Measurements from ENCODE around the gene ANKRD50.

The ANKRD50 gene

GRCh38 chr4:124710015-124710741, 2.4 kb downstream of the ANKRD50 start:
- DNase-seq (ENCODE audit: low spot score), result peak; percentile 36

GRCh38 chr4:124708517-124709300, 3.8 kb downstream of the ANKRD50 start:
- no peak for DNase-seq (ENCODE audit: low spot score)

- no peak for DNase-seq (ENCODE audit: low spot score)
Measured at GRCh38 chr4:124705393-124705792, 7.1 kb downstream of the ANKRD50 start.

GRCh38 chr4:124703154-124703553, 9.4 kb downstream of the ANKRD50 start:
- DNase-seq (ENCODE audit: low spot score), result no peak

GRCh38 chr4:124697441-124697840, 15.1 kb downstream of the ANKRD50 start:
- DNase-seq (ENCODE audit: low spot score), result no peak

GRCh38 chr4:124696182-124696581, 16.4 kb downstream of the ANKRD50 start:
- no peak for DNase-seq (ENCODE audit: low spot score)

GRCh38 chr4:124694946-124695598, 17.5 kb downstream of the ANKRD50 start:
- no peak for DNase-seq (ENCODE audit: low spot score)

- no peak for DNase-seq (ENCODE audit: low spot score)
Measured at GRCh38 chr4:124694306-124694705, 18.2 kb downstream of the ANKRD50 start.

- no peak for DNase-seq (ENCODE audit: low spot score)
Measured at GRCh38 chr4:124691801-124692200, 20.7 kb downstream of the ANKRD50 start.

GRCh38 chr4:124686279-124686678, 26.3 kb downstream of the ANKRD50 start:
- no peak for DNase-seq (ENCODE audit: low spot score)

- DNase-seq (ENCODE audit: low spot score), result no peak
Measured at GRCh38 chr4:124685851-124686250, 26.7 kb downstream of the ANKRD50 start.

- no peak for DNase-seq (ENCODE audit: low spot score)
Measured at GRCh38 chr4:124684301-124684700, 28.2 kb downstream of the ANKRD50 start.

GRCh38 chr4:124682384-124682783, 30.1 kb downstream of the ANKRD50 start:
- no peak for DNase-seq (ENCODE audit: low spot score)

- DNase-seq (ENCODE audit: low spot score), result no peak
Measured at GRCh38 chr4:124666496-124666895, 46.0 kb downstream of the ANKRD50 start.

GRCh38 chr4:124658795-124659194, 53.7 kb downstream of the ANKRD50 start:
- DNase-seq (ENCODE audit: low spot score), result no peak

- DNase-seq (ENCODE audit: low spot score), result no peak
Measured at GRCh38 chr4:124650614-124651013, 61.9 kb downstream of the ANKRD50 start.

- no peak for DNase-seq (ENCODE audit: low spot score)
Measured at GRCh38 chr4:124647599-124647998, 64.9 kb downstream of the ANKRD50 start.

- DNase-seq (ENCODE audit: low spot score), result no peak
Measured at GRCh38 chr4:124644621-124645020, 67.9 kb downstream of the ANKRD50 start.

GRCh38 chr4:124642846-124643245, 69.7 kb downstream of the ANKRD50 start:
- DNase-seq (ENCODE audit: low spot score), result no peak

GRCh38 chr4:124641715-124642381, 70.7 kb downstream of the ANKRD50 start:
- peak; percentile 92 for DNase-seq (ENCODE audit: low spot score)

GRCh38 chr4:124640022-124640730, 72.4 kb downstream of the ANKRD50 start:
- peak; percentile 94 for DNase-seq (ENCODE audit: low spot score)

GRCh38 chr4:124637321-124637720, 75.2 kb downstream of the ANKRD50 start:
- no peak for DNase-seq (ENCODE audit: low spot score)
